Right cardiac atrium (tissue), 5 donors: ENCODE data around the gene BMERB1. TPM values are rescaled to one million over a fixed set of nuclear protein-coding genes. Genes with fewer than 3 reads are reported as not detected.
"Not testable (repeated sequence)": the region's sequence is repeated elsewhere in the genome, so short reads cannot be mapped to it uniquely, and the experiment has no call there.

Source experiments
- ATAC-seq, 2 donors: fragments of 200-7000 bp; cut with Tn5 transposase; one replicate each; pipeline versions ENCODE4 v1.8.0 to v1.9.1; 2020; ENCODE audit warnings: moderate library complexity in 2 of 2, mild to moderate bottlenecking in 1 of 2
- DNase-seq, 3 donors: peaks; one replicate each; pipeline ENCODE4 v3.0.0-alpha.2; 2020
- H3K27ac ChIP-seq: one replicate; pipeline ENCODE4 v1.5.1; 2013; ENCODE audit warnings: mild to moderate bottlenecking, low read length, control low read depth, moderate library complexity
- H3K27me3 ChIP-seq: one replicate; pipeline ENCODE4 v1.6.1; 2013; ENCODE audit not compliant: control insufficient read depth, insufficient read depth
- H3K4me1 ChIP-seq: one replicate; pipeline ENCODE4 v1.6.1; 2013; ENCODE audit warnings: low read length; ENCODE audit not compliant: control insufficient read depth, insufficient read depth
- H3K4me3 ChIP-seq: one replicate; pipeline ENCODE4 v1.5.1; 2013; ENCODE audit warnings: low read length, control low read depth
- H3K9me3 ChIP-seq: one replicate; pipeline ENCODE4 v1.6.1; 2013; ENCODE audit warnings: low read length; ENCODE audit not compliant: control insufficient read depth
- WGBS: extraction: QIAGEN DNeasy Blood & Tissue Kit; methylation state at CpG from one replicate; pipeline ENCODE4 v1.1.7; 2013; 5-methylcytosine and 5-hydroxymethylcytosine counted together
- intact Hi-C, 4 donors: fragments of 100-400 bp; cut with DNase I; formaldehyde crosslinking; loops; one replicate each; pipeline versions ENCODE4 v1.11.0 to v1.14.0; 2022 to 2023
- long read RNA-seq, 4 donors: library from polyadenylated mRNA; unstranded; transcript quantifications; one replicate each; pipeline ENCODE4 v2.0.0, GENCODE V29; 2020 to 2021
- polyA plus RNA-seq: library from polyadenylated mRNA; stranded (reverse); fragments of 200-250 nt; gene quantifications from one replicate; pipeline ENCODE4 v1.2.3, GENCODE V29; 2013
- total RNA-seq, 4 donors: library from RNA; stranded (reverse); fragmentation: NEBNext Ultra II Directional; extraction: Animal tissue kit (Norgen Biotek cat#: 25700); gene quantifications; one replicate each; pipeline ENCODE4 v1.2.1, GENCODE V29; 2021
- donor health status: healthy with polysubstance abuse.
- donor health status: DM: no; HTN: yes; CAD: no.
- donor health status: DM: no; HTN: no; CAD: no.
- donor health status: DM: no; HTN: yes; CAD: no; lungs with severe emphysema.
- donor health status: DM: yes; HTN: yes; CAD: no.

Gene BMERB1
- total RNA-seq (10 to 100 TPM; 54.7 to 74.7 (median 60.8) TPM), polyA plus RNA-seq (36.9 TPM)
- long read RNA-seq, donor 1, transcript C16orf45-201 (6 exons, 2,404 nt) = major isoform, 212 of 232 reads
- long read RNA-seq, donor 1, partial matches to known transcripts = 11 of 232 reads
- long read RNA-seq, donor 1, other reads (novel, unspliced or antisense) = 8 of 232 reads
- long read RNA-seq, donor 2, transcript C16orf45-201 (6 exons, 2,404 nt) = major isoform, 96 of 105 reads
- long read RNA-seq, donor 2, partial matches to known transcripts = 1 of 105 reads
- long read RNA-seq, donor 2, other reads (novel, unspliced or antisense) = 8 of 105 reads
- long read RNA-seq, donor 3, transcript C16orf45-201 (6 exons, 2,404 nt) = major isoform, 450 of 477 reads
- long read RNA-seq, donor 3, partial matches to known transcripts = 14 of 477 reads
- long read RNA-seq, donor 3, other reads (novel, unspliced or antisense) = 11 of 477 reads
- long read RNA-seq, donor 4, transcript C16orf45-201 (6 exons, 2,404 nt) = major isoform, 107 of 115 reads
- long read RNA-seq, donor 4, partial matches to known transcripts = 3 of 115 reads
- long read RNA-seq, donor 4, other reads (novel, unspliced or antisense) = 4 of 115 reads

- peak within 1 kb of the TSS; percentile 69 for H3K4me3 ChIP-seq
- no peaks in the 10 kb centered on the region for H3K27me3 ChIP-seq
- H3K27ac ChIP-seq = peak within 1 kb of the TSS; percentile 22
- under 1% methylated on average over 63 of the region's 63 CpGs for WGBS
- ATAC-seq = peak; percentile 96 to 97
- peak; percentile 86 to 94 (median 93) for DNase-seq
- no peaks in the 10 kb centered on the region for H3K9me3 ChIP-seq
- H3K4me1 ChIP-seq = peaks cover 2% of the 10 kb centered on the region
- intact Hi-C loops = loop anchor here in 1 of 4 donors (5.0 kb wide), 1 partner anchor 213 kb away; no protein-coding TSS in a partner anchor
Observed at GRCh38 chr16:15434425-15435215, at the start of gene BMERB1. BMERB1 (plus strand) TSS chr16:15434588; CDS start chr16:15434654, 66 bp downstream.

GRCh38 chr16:15388060-15388459 lies 46.3 kb upstream of the BMERB1 start:
- intact Hi-C loops, DNase-seq: not testable (repeated sequence)

GRCh38 chr16:15389916-15390315 lies 44.5 kb upstream of the BMERB1 start:
- H3K9me3 ChIP-seq, H3K27ac ChIP-seq, H3K27me3 ChIP-seq, H3K4me1 ChIP-seq, H3K4me3 ChIP-seq, DNase-seq, intact Hi-C loops, ATAC-seq: not testable (repeated sequence)
- 74% methylated on average over 5 of the region's 5 CpGs for WGBS

More at GRCh38 chr16:15388060-15388459, 46.3 kb upstream of the BMERB1 start:
- not testable (repeated sequence) for H3K27me3 ChIP-seq, H3K9me3 ChIP-seq, H3K27ac ChIP-seq, ATAC-seq, H3K4me1 ChIP-seq, H3K4me3 ChIP-seq
- WGBS = 77% methylated on average over 6 of the region's 6 CpGs

GRCh38 chr16:15393025-15393424 lies 41.4 kb upstream of the BMERB1 start:
- H3K9me3 ChIP-seq, ATAC-seq, DNase-seq, intact Hi-C loops, H3K4me3 ChIP-seq, H3K27ac ChIP-seq, H3K27me3 ChIP-seq, H3K4me1 ChIP-seq: not testable (repeated sequence)
- WGBS = 89% methylated on average over 7 of the region's 8 CpGs

GRCh38 chr16:15395631-15396508 lies 38.5 kb upstream of the BMERB1 start, which contains the start of gene MPV17L:
MPV17L (plus strand) TSS chr16:15395754; CDS start chr16:15395898, 144 bp downstream.
- H3K27me3 ChIP-seq, intact Hi-C loops, H3K4me1 ChIP-seq, H3K9me3 ChIP-seq: not testable (repeated sequence)
- H3K4me3 ChIP-seq = peak within 1 kb of the TSS; percentile 43
- peak; percentile 66 to 87 (median 84) for DNase-seq
- ATAC-seq = peak; percentile 91
- peak within 1 kb of the TSS; percentile 32 for H3K27ac ChIP-seq
- 5% methylated on average over 79 of the region's 79 CpGs for WGBS

GRCh38 chr16:15396509-15396829 lies 37.9 kb upstream of the BMERB1 start:
- H3K9me3 ChIP-seq, H3K27me3 ChIP-seq, H3K4me1 ChIP-seq, H3K4me3 ChIP-seq, intact Hi-C loops, H3K27ac ChIP-seq, DNase-seq, ATAC-seq: not testable (repeated sequence)
- WGBS = 86% methylated on average over 8 of the region's 8 CpGs

GRCh38 chr16:15396948-15397594 lies 37.3 kb upstream of the BMERB1 start:
- Histone ChIP-seq H3K9me3 (no peaks in the 10 kb centered on the region), H3K27me3 (no peaks in the 10 kb centered on the region), H3K4me1 (no peaks in the 10 kb centered on the region), H3K4me3 (no peak overlapping the region), H3K27ac (no peak overlapping the region)
- intact Hi-C loops = no loop called here
- ATAC-seq (no peak), DNase-seq (no peak)
- 89% methylated on average over 11 of the region's 11 CpGs for WGBS

GRCh38 chr16:15398618-15399316 lies 35.6 kb upstream of the BMERB1 start:
- ATAC-seq (no peak), DNase-seq (no peak)
- 91% methylated on average over 14 of the region's 14 CpGs for WGBS
- intact Hi-C loops = no loop called here
- no peaks in the 10 kb centered on the region for H3K27me3 ChIP-seq
- no peak overlapping the region for H3K4me3 ChIP-seq
- no peak overlapping the region for H3K27ac ChIP-seq
- no peaks in the 10 kb centered on the region for H3K4me1 ChIP-seq
- H3K9me3 ChIP-seq = no peaks in the 10 kb centered on the region

GRCh38 chr16:15399317-15399716 lies 35.1 kb upstream of the BMERB1 start:
- Histone ChIP-seq H3K27ac (no peak overlapping the region), H3K4me1 (no peaks in the 10 kb centered on the region), H3K27me3 (no peaks in the 10 kb centered on the region), H3K9me3 (no peaks in the 10 kb centered on the region), H3K4me3 (no peak overlapping the region)
- DNase-seq (no peak), ATAC-seq (no peak)
- intact Hi-C loops = no loop called here
- WGBS = 88% methylated on average over 3 of the region's 3 CpGs
